ENCODE measurements around the gene ADD3.
"Not testable (repeated sequence)": the region's sequence is repeated elsewhere in the genome, so short reads cannot be mapped to it uniquely, and the experiment has no call there.

DNA sequence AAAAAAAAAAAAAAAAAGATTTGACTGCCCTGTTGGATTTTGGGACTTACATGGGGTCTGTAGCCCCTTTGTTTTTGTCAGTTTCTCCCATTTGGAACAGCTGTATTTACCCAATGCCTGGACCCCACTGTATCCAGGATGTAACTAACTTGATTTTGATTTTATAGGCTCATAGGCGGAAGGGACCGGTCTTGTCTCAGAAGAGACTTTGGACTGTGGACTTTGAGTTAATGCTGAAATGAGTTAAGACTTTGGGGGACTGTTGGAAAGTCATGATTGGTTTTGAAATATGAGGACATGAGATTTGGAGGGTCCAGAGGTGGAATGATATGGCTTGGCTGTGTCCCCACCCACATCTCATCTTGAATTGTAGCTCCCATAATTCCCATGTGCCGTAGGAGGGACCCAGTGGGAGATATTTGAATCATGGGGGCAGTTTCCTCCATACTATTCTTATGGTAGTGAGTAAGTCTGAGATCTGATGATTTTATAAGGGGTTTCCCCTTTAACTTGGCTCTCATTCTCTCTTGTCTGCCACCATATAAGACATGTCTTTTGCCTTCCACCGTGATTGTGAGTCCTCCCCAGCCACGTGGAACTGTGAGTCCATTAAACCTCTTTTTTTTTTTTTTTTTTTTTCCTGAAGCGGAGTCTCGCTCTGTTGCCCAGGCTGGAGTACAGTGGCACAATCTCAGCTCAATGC is 42.3 kb downstream of the ADD3 start:
- not testable (repeated sequence) for TF ChIP-seq CTCF, POLR2A (IDR thresholded peaks at IDR 0.05)

Data from body of pancreas (tissue), 4 donors.